Stimulated activated CD4-positive, alpha-beta T cell treated with anti-CD3 and anti-CD28 coated beads, Interleukin-2, amount 100 ng/mL, for 24 hours (primary cell): ENCODE results near the gene PSMD9.
"Not testable (repeated sequence)": the region's sequence is repeated elsewhere in the genome, so short reads cannot be mapped to it uniquely, and the experiment has no call there.

Experiments used
- DNase-seq, 2 donors: peaks; one replicate each; pipeline ENCODE4 v3.0.0-alpha.2; 2020

The PSMD9 gene

DNA sequence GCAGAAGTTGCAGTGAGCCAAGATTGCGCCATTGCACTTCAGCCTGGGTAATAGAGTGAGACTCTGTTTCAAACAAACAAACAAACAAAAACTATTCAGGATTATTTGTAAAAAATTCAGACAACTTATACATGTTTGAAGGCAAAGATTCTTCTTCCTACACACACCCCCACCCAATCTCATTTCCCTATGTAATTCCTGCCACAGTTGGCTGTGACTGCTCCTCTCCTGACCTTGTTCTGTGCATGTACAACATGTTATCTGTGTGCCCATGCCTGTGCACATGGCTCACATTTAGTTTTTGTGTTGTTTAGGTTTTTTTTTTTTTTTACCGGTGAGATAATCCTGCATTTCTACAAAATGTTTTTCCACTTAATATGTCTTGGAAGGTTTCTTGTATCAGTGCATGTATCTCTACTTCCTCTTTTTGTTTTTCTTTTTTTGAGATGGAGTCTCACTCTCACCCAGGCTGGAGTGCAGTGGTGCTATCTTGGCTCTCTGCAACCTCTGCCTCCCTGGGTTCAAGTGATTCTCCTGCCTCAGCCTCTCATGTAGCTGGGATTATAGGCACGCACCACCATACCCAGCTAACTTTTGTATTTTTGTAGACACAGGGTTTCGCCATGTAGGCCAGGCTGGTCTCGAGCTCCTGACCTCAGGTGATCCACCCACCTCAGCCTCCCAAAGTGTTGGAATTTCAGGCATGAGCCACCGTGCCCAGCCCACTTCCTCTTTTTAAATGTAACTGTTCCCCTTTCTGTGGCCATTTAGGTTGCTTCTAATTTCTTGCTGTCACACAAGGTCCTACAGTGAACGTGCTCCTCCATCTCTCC lies 38.5 kb downstream of the PSMD9 start:
- no peak for DNase-seq

DNA sequence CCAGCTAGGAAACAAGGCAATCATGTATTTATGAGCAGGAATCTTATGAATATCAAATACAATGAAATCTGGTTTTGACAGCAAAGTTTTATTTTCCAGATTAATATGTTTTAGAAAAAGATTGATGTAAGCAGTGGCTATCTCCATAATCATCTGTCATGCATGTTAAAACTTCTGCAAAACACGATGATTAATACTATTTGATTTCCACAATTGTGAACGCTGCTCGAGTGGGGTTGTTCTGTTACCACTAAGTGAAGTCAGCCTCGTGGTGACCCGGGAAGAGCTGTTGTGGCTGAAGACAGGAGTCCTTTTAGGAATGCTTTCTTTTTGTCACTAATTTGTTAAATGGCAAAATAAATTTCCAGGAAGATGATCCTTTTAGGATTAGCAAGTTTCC lies 39.2 kb downstream of the PSMD9 start:
- no peak for DNase-seq

DNA sequence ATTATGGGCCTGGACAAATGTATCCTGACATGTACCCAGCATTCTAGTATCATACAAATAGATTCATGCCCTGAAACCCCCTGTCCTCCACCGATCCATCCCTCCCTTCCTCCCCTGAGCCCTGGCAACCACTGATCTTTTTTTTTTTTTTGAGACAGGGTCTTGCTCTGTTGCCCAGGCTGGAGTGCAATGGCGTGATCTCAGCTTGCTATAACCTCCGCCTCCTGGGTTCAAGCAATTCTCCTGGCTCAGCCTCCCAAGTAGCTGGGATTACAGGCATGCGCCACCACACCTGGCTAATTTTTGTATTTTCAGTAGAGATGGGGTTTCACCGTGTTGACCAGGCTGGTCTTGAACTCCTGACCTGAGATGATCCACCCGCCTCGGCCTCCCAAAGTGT lies 41.0 kb downstream of the PSMD9 start:
- not testable (repeated sequence) for DNase-seq

DNA sequence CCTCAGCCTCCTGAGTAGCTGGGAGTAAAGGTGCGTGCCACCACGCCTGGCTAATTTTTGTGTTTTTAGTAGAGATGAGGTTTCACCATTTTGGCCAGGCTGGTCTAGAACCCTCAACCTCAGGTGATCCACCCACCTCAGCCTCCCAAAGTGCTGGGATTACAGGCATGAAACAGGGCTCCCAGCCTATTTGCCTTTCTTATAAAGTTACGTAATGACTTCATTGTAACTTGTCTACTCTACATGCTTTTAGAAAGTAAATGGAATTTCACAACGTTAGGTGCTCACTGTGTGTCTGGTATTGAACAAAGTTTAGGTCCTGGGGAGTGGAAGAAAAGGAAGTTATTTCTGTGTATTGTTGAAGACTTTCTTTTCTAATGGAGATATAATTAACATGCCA lies 42.3 kb downstream of the PSMD9 start:
- DNase-seq = no peak

DNA sequence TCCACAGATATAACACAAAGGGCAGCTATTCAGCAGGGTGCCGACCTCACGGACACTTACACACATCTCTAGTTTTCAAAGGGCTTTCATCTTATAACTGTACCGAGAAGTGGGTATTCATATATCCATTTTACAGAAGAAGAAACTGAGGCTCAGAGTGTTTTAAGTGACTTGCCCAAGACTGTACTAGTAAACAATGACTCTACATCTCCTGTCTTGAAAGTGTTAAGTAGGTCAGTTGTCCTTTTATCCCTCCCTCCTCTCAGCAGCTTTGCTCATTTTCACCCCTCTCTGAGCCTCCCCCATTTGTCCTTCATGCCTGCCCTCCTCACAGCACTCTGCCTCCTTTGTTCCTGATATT lies 43.6 kb downstream of the PSMD9 start:
- DNase-seq = no peak

DNA sequence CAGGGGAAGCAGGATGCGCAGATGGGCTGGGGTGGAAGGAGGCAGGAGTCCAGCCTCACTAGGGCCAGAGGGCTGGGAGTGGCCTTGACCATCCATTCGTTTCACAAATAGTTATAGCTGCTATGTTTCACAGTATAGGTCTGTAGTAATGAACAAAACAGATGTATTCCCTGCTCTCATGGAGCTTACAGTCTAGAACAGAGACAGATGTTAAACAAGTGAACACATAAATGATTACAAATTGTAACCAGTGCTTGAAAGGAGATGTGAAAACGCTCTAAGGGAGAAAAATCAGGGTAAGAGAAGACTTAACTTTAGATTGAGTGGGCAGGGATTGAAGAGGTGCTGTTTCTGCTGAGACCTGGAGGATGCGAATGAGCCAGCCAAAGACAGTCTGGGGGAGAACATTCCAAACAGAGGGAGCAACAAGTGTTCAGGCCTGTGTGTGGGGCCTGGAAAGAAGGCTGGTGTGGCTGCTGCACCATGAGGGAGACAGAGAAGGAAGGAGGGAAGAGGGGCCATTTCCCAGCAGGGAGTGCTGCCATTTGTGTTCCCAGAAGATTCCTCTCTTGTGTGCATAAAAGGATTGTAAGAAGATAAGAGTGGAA lies 44.4 kb downstream of the PSMD9 start:
- no peak for DNase-seq

DNA sequence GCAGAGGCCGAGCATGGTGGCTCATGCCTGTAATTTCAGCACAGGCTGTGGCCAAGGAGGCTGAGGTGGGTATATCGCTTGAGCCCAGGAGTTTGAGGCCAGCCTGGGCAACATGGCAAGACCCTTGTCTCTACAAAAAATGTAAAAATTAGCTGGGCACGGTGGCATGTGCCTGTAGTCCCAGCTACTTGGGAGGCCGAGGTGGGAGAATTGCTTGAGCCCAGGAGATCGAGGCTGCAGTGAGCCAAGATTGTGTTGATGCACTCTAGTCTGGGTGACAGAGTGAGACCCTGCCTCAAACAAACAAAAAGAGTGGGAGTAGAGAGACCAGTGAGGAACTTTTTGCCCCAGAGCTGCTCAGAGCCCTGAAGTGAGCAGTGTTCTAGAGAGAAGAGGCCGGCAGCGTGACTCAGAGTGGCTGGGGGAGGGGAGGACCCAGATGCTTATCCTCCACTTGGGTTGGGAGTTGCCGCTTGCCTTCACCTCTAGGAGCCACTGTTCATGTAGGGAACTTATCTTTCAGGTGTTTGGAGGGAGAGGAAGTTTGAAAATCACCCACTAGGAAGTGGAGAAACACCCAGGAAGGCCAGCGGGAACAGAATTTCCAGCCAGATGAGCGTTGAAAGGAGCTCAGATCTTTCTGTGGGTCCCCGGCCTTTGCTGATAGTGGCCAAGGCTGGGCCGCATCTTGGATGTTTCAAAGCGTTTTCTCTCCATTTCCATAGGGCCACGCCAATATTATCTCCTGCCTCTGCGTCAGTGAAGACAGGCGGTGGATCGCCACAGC lies 45.1 kb downstream of the PSMD9 start:
- no peak for DNase-seq

DNA sequence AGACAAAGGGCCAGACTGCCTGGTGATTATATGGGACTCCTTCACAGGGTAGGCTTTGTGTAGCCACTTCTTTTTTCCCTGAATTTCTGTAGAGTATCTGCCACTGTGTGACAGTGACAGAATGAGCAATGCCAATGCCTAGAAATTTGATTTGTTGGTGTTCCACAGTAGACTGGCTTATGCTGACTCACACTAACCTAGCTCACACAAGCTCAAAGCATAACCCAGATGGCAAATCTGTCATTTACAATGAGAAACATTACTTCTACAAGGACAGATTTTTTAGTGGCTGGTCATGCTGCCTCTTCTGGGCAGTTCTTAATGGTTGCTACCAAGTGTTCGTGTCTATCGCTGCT lies 45.7 kb downstream of the PSMD9 start:
- no peak for DNase-seq

DNA sequence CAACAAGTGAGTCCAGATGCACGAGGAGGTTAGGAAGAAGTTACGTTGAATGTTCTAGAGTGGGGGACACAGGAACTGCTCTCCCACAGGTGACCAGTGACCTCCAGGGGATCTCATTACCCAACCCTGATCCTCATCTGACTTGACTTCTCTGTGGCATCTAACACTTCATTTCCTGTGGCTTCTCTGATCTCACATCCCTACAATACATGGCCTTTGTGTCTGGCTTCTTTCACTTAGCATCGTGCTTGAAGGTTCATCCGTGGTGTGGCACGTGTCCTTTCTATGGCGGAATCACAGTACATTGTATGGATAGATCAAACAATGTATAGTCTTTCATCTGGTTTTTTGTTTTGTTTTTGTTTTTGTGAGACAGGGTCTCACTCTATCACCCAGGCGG lies 49.1 kb downstream of the PSMD9 start:
- DNase-seq = no peak

DNA sequence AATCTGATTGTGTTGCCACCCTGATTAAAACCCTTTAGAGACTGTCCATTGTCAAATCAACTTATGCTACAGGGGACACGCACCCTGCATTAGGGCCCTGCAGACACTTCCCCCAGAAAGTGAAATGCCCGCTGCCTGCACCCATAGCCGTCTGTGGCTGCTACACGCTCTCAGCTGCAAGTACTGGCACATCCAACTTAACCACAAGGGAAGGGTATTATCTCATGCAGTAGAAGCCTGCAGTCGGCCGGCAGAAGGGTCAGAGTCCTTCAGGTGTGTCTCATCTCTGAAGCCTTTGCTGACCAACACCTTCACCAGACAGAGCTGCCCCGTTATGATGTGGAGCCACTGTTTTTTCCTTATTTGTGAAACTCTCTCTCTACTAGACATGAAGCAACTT lies 50.6 kb downstream of the PSMD9 start:
- DNase-seq = no peak

DNA sequence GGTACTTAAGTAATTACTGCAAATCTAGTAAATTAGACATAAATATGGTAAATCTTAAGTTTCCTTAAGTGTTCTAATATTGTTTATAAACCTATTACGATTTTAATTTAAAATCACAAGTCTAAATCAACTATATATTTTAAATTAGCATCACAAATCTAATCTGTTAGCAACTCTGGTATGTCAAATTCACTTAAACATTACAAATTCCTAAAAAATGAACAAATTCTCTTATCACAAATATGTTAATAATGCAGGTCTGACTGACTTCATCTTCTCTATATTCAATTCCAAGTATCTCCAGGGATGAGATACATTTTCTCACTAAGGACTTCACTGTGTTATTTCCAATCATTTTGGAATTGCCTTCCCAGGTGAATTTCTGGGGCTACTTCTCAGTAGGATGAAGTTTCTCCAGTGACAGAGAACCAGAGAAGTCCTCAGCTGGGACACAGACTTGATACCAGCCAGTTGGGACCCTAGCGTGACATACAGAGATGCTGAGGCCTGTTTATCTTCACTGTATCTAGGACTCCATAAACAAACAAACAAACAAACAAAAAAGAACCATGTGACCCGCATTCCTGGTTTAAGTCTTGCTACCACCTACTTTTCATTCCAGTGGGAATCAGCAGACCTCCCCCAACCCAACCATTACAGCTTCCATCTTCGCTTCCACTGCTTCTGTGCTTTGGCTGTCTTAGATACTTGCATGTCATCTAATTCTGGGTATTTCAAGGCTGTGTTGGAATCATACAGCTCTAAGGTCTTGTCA lies 51.6 kb downstream of the PSMD9 start:
- no peak for DNase-seq

DNA sequence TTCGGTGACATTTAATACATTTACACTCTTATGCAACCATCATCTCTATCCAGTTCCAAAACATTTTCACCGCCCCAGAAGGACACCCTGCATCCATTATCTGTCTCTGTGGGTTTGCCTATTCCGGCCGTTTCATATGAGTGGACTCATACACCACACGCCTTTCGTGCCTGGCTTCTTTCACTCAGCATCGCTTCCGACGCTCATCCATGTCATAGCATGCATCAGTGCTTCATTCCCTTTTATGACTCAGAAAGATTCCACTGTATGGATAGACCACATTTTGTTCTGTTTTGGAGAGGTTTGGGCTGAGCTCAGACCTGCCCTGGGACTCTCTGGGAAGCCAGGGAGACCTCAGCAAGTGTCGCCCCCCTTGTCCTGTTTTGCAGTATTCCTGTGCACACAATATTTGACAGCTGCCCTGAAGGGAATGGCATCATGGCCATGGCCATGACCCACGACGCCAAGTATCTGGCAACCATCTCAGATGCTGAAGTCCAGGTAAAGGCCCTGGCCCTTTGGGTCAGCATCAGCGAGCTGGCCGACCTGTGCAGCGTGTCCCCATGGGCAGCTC lies 53.6 kb downstream of the PSMD9 start:
- no peak for DNase-seq

DNA sequence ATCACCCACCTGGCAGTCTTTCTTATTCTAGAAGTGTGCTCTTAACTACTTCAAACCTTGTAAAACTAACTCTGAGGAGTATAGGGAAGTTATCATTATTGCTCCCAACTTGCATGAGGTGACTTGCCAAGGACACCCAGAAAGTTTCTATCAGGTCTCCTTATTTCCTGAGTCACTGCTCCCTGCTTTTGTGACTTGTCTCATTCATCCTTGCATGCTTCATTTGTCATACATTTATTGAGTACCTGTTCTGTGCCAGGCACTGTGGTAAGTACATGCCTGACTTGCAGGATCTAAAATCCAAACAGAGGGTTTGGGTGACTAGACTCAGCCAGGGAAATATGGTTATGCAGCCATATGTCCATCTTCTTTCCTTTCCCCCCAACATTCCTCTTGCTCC lies 55.3 kb downstream of the PSMD9 start:
- DNase-seq = no peak

DNA sequence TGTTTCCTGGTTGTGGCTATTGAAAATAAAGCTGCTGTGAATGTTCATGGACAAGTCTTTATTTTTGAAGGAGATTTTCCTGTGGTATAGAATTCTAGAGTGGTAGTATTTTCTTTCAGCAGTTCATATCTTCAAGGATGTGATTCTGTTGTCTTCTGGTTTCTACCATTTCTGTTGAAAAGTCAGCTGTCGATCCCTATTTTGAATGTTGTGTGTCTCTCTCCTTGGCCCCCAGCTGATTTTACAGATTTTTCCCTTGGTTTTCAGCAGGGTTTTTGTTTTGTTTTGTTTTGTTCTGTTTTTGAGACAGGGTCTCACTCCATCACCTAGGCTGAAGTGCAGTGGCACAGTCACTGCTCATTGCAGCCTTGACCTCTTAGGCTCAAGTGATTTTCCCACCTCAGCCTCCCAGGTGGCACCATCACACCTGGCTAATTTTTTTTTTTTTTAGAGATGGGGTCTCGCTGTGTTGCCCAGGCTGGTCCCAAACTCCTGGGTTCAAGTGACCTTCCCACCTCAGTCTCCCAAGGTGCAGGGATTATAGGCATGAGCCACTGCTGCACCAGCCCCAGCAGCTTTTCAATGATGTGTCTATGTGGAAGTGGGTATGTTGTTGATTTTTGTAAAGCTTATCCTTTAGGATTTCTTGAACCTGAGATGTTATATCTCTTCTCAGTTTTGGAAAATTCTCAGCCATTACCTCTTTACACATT lies 57.9 kb downstream of the PSMD9 start:
- no peak for DNase-seq

DNA sequence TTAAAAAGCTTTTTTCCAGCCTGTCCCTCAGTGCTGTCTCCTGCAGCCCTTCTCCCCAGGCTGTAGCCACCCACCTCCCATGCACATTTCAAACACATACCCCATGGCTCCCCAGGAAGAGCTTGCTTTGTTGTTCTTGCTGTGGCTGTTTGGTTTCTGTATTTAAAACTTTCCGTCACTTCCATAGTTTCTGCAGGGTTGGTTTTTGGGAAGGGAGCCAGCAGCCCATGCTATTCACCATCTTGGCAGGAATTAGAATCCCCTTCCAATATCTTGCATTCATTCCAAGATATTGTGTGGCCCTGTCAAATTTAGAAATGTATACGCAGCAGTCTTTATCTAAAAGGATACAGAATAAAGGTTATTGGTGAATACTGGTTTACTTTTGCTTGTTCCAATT lies 59.4 kb downstream of the PSMD9 start:
- no peak for DNase-seq

DNA sequence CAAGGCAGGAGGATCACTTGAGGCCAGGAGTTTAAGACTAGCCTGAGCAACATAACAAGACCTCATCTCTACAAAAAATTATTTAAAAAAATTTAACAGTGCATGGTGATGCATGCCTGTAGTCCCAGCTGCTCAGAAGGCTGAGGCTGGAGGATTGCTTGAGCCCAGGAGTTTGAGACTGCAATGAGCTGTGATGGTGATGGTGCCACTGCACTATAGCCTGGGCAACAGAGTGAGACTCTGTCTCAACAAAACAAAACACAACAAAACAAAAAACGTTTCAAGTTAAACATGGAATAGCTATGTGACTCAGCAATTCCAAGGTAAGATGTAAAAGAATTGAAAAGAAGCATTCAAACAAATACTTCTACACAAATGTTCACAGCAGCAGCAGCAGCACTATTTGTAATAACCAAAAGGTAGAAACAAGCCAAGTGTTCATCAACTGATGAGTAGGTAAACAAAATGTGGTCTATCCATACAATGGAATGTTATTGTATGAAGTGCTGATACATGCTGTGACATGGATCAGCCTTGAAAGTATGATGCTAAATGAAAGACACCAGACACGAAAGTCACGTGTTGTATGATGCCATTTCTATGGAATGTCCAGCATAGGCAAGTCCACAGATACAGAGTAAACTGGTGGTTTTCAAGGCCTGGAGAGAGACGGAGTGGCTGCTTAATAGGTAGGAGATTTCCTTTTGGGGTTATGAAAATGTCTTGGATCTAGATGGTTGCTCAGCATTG lies 61.2 kb downstream of the PSMD9 start:
- DNase-seq = no peak

DNA sequence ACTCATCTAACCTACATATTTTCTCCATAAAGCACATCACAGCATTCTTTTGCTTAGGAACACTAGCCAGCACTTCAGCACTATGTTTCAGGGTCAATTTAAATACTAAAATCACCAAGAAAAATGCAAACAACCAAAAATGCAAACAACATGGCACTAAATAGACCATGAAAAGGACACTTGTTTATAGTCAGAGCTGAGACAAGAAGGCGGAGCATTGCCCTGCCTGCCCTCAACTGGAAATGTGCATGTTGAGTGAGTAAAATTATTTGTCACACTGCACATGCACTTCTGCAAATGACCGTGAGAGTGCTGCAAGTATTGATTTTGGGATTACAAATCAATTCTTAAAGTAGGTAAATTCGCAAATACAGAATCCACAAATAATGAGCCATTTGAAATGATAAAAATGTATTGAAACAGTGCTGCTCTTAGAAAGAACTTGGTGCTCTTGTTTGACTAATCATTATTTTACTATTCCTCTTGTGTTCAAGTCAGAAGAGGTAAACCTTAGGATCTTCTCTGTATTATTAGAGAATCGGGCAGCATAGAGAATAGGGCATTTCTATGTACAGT lies 64.6 kb downstream of the PSMD9 start:
- no peak for DNase-seq

DNA sequence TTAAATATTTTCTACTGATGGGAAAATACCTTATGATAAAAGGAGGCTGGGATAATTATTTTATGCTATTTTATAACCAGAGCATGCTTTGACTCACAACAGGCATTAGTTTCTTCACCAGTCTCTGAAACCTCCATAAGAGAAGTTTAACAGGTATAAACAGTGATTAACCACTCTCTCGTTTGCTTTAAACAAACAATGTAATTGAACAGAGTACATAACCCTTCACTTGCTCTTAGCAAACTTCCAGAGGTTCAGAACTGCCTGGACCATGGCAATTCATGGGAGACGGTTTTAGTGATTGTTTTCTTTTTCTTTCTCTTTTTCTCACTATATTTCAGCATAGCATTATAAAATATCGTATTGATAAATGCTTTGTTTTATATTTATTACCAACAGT lies 65.1 kb downstream of the PSMD9 start:
- no peak for DNase-seq

DNA sequence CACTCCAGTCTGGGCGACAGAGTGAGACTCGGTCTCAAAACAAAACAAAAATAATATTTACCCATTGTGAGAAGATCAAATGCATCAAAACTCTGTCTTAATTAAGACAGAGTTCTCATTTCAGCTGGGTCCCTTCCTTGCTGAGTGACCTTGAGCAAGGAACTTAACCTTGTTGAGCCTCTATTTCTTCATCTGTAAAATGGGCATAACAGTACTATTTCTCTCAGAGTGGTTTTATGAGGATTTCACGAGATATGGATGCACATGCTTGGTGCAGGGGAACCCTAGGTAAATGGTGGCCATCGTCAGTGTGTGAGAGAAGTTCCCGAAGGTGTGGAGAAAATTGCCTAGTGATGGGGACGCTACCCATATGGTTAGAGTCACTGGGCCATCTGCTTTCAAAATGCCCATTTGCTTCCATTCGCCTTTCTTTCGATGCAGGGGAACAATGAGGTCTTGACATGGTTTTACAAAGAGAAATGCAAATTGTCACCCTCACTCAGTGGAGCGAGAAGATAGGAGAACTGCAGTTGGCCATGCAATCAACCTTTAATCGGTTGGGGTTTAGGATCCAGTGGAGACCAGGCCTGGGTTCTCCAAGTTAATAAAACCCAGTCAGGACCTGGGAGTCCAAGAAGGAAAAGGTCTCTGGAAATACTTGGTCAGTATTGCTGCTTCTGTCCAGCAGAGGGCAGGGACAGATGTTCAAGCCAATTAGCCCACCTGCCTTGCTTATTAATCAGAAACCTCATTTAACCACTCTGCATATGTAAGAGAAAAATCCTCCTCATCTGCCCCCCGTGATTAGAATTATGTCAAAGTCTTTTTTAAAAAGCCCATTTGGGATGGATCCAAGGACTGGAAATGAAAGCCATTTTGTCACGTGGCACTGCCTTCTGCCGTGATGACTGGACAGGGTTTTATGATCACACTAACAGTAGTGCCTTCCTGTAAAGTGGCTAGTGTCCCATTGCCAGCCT lies 67.0 kb downstream of the PSMD9 start:
- no peak for DNase-seq
